ENCODE measurements around the gene KRTAP12-2.

The KRTAP12-2 gene

GRCh38 chr21:44625756-44626155, 41.0 kb downstream of the KRTAP12-2 start:
- no peak for DNase-seq

- no peak for DNase-seq
These were observed 43.2 kb downstream of the KRTAP12-2 start for GRCh38 chr21:44623575-44623974.

- no peak for DNase-seq
These were observed 46.8 kb downstream of the KRTAP12-2 start for GRCh38 chr21:44619886-44620285.

GRCh38 chr21:44618909-44619308, 47.8 kb downstream of the KRTAP12-2 start:
- DNase-seq = peak; percentile 76

GRCh38 chr21:44618504-44618903, 48.2 kb downstream of the KRTAP12-2 start:
- DNase-seq = no peak

GRCh38 chr21:44617071-44617501, 49.6 kb downstream of the KRTAP12-2 start:
- DNase-seq = no peak

GRCh38 chr21:44616591-44616926, 50.2 kb downstream of the KRTAP12-2 start:
- no peak for DNase-seq

All from CD4-positive, alpha-beta T cell treated with Interleukin-10 for 1 hour (primary cell).